Left ventricle myocardium inferior (tissue), 1 donor: ENCODE results near the gene TMA7. TPM values are rescaled to one million over a fixed set of nuclear protein-coding genes. Genes with fewer than 3 reads are reported as not detected.

Experiments
- DNase-seq: peaks from one replicate; pipeline ENCODE4 v3.0.0-alpha.2; 2020
- H3K27ac ChIP-seq: fragments of 200-600 bp; replicated peaks from 2 replicates; pipeline ENCODE4 v1.8.0; 2021
- H3K27me3 ChIP-seq: fragments of 200-600 bp; 2 replicates; pipeline ENCODE4 v1.8.0; 2021; ENCODE audit warnings: low read depth
- H3K36me3 ChIP-seq: fragments of 200-600 bp; 2 replicates; pipeline ENCODE4 v1.8.0; 2021
- H3K4me1 ChIP-seq: fragments of 200-600 bp; 2 replicates; pipeline ENCODE4 v1.8.0; 2021
- H3K4me3 ChIP-seq: fragments of 200-600 bp; 2 replicates; pipeline ENCODE4 v1.8.0; 2021; ENCODE audit warnings: mild to moderate bottlenecking, moderate library complexity
- H3K9me3 ChIP-seq: fragments of 200-600 bp; replicated peaks from 2 replicates; pipeline ENCODE4 v1.8.0; 2021
- CTCF ChIP-seq: fragments of 200-600 bp; IDR thresholded peaks from 2 replicates; pipeline ENCODE4 v1.8.0; 2021; ENCODE audit warnings: antibody characterized with exemption, mild to moderate bottlenecking, borderline replicate concordance
- intact Hi-C: fragments of 100-400 bp; cut with micrococcal nuclease; formaldehyde crosslinking; loops from one replicate; pipeline ENCODE4 v1.11.0; 2022
- long read RNA-seq: library from polyadenylated mRNA; unstranded; transcript quantifications from one replicate; pipeline ENCODE4 v2.0.0, GENCODE V29; 2021
- total RNA-seq: library from RNA; stranded (reverse); fragmentation: NEBNext Ultra II Directional; extraction: Animal tissue kit (Norgen Biotek cat#: 25700); gene quantifications from one replicate; pipeline ENCODE4 v1.2.1, GENCODE V29; 2021
- donor health status: DM: no; HTN: yes; CAD: no; lungs with severe emphysema.

The TMA7 gene
- 258 TPM for total RNA-seq
- long read RNA-seq, transcript TMA7-202 (3 exons, 619 nt): minor isoform, 6 of 297 reads
- long read RNA-seq, transcript TMA7-201 (4 exons, 561 nt): major isoform, 280 of 297 reads
- long read RNA-seq, partial matches to known transcripts: 1 of 297 reads
- long read RNA-seq, other reads (novel, unspliced or antisense): 10 of 297 reads

GRCh38 chr3:48439820-48440589, at the start of gene TMA7, which contains the start of gene CCDC51:
Gene TMA7, plus strand, starts transcription at chr3:48440257. Its CDS starts 40 bp downstream, at chr3:48440297.
Gene CCDC51, minus strand, starts transcription at chr3:48440119. Its CDS starts 4,991 bp downstream, at chr3:48435128.
- Histone ChIP-seq H3K9me3 (no peaks in the 10 kb centered on the region), H3K27ac (peak within 1 kb of the TSS; percentile 90), H3K4me1 (peaks cover 38% of the 10 kb centered on the region), H3K36me3 (peaks cover 33% of the 10 kb centered on the region), H3K27me3 (no peaks in the 10 kb centered on the region), H3K4me3 (peak within 1 kb of the TSS; percentile 75)
- no peak for TF ChIP-seq CTCF
- intact Hi-C loops: loop anchor here (5.0 to 10.0 kb wide), 2 partner anchors 38 to 165 kb away; no protein-coding TSS in a partner anchor
- DNase-seq: peak; percentile 99

- peaks cover 10% of the 10 kb centered on the region for H3K27me3 ChIP-seq
- intact Hi-C loops: no loop called here
These were observed 45.7 kb upstream of the TMA7 start for GRCh38 chr3:48394391-48394790.

GRCh38 chr3:48395714-48396113, 44.3 kb upstream of the TMA7 start:
- H3K4me1 ChIP-seq: no peaks in the 10 kb centered on the region
- DNase-seq: no peak
- peaks cover 10% of the 10 kb centered on the region for H3K27me3 ChIP-seq
- intact Hi-C loops: no loop called here
- TF ChIP-seq CTCF: no peak
- no peak overlapping the region for H3K27ac ChIP-seq
- no peaks in the 10 kb centered on the region for H3K36me3 ChIP-seq
- H3K4me3 ChIP-seq: no peak overlapping the region
- no peaks in the 10 kb centered on the region for H3K9me3 ChIP-seq

More at GRCh38 chr3:48394391-48394790, 45.7 kb upstream of the TMA7 start:
- H3K27ac ChIP-seq: no peak overlapping the region
- no peaks in the 10 kb centered on the region for H3K9me3 ChIP-seq
- no peaks in the 10 kb centered on the region for H3K4me1 ChIP-seq
- TF ChIP-seq CTCF: no peak
- no peak overlapping the region for H3K4me3 ChIP-seq
- no peak for DNase-seq
- no peaks in the 10 kb centered on the region for H3K36me3 ChIP-seq

- no peak overlapping the region for H3K27ac ChIP-seq
- DNase-seq: no peak
- peaks cover 13% of the 10 kb centered on the region for H3K4me1 ChIP-seq
- TF ChIP-seq CTCF: no peak
- no peak overlapping the region for H3K4me3 ChIP-seq
- H3K36me3 ChIP-seq: no peaks in the 10 kb centered on the region
- no peaks in the 10 kb centered on the region for H3K9me3 ChIP-seq
- intact Hi-C loops: no loop called here
- H3K27me3 ChIP-seq: peaks cover 10% of the 10 kb centered on the region
These were observed 42.0 kb upstream of the TMA7 start for GRCh38 chr3:48397767-48398681.

GRCh38 chr3:48398701-48399386, 41.2 kb upstream of the TMA7 start:
- Histone ChIP-seq H3K36me3 (peaks cover 4% of the 10 kb centered on the region), H3K27ac (no peak overlapping the region), H3K4me1 (peaks cover 13% of the 10 kb centered on the region)

More at GRCh38 chr3:48398701-48399386, 41.2 kb upstream of the TMA7 start:
- H3K27me3 ChIP-seq: peaks cover 2% of the 10 kb centered on the region
- H3K9me3 ChIP-seq: no peaks in the 10 kb centered on the region
- TF ChIP-seq CTCF: no peak
- no peak overlapping the region for H3K4me3 ChIP-seq
- intact Hi-C loops: no loop called here
- DNase-seq: no peak
